Peyer's patch (tissue), 4 donors: ENCODE results near the gene MIR17HG.

Experiments used
- CTCF ChIP-seq, 6 experiments: fragments of 450-650 bp in 4 of 6; fragments of 200-600 bp in 2 of 6; sonication (generic) in 1 of 6; IDR thresholded peaks; one replicate each; pipeline ENCODE4 v1.5.1; 2017 to 2019; ENCODE audit warnings: antibody characterized with exemption in 6 of 6, mild to moderate bottlenecking in 3 of 6, moderate library complexity in 1 of 6
- POLR2A ChIP-seq, 2 donors: fragments of 450-650 bp; IDR thresholded peaks; one replicate each; pipeline ENCODE4 v1.5.1; 2017; ENCODE audit warnings: antibody characterized with exemption in 2 of 2, mild to moderate bottlenecking in 2 of 2, moderate library complexity in 2 of 2

- TF ChIP-seq CTCF (IDR thresholded peaks at IDR 0.05) = no peak
- no peak for TF ChIP-seq POLR2A (IDR thresholded peaks at IDR 0.05)
These were observed 45.4 kb upstream of the MIR17HG start for GRCh38 chr13:91302111-91302510.
